HG03159 (cell line): ENCODE measurements around the gene PRXL2B.

Experiments used
- ATAC-seq: cut with Tn5 transposase; IDR thresholded peaks from one replicate; pipeline ENCODE4 v1.9.1; 2021; ENCODE audit warnings: mild to moderate bottlenecking, moderate library complexity; ENCODE audit not compliant: unreplicated experiment

Gene PRXL2B

GRCh38 chr1:2632561-2633361 lies 46.2 kb downstream of the PRXL2B start, which contains the start of gene MMEL1:
MMEL1 (minus strand) TSS chr1:2633016; CDS start chr1:2629484, 3,532 bp downstream.
- no peak for ATAC-seq

- no peak for ATAC-seq
Observed at GRCh38 chr1:2633366-2633935, 46.9 kb downstream of the PRXL2B start.

- ATAC-seq, result no peak
Observed at GRCh38 chr1:2633936-2634491, 47.4 kb downstream of the PRXL2B start.

- ATAC-seq, result no peak
Observed at GRCh38 chr1:2635361-2636010, 48.9 kb downstream of the PRXL2B start.

- no peak for ATAC-seq
Observed at GRCh38 chr1:2636733-2637132, 50.2 kb downstream of the PRXL2B start.

GRCh38 chr1:2637442-2638145 lies 51.0 kb downstream of the PRXL2B start:
- no peak for ATAC-seq

GRCh38 chr1:2638466-2639115 lies 52.0 kb downstream of the PRXL2B start:
- ATAC-seq, result no peak

GRCh38 chr1:2639203-2639602 lies 52.6 kb downstream of the PRXL2B start:
- ATAC-seq, result no peak

- no peak for ATAC-seq
Observed at GRCh38 chr1:2639607-2640521, 53.3 kb downstream of the PRXL2B start.

- ATAC-seq, result no peak
Observed at GRCh38 chr1:2640626-2641025, 54.0 kb downstream of the PRXL2B start.
